Endothelial cell of umbilical vein (primary cell): ENCODE data around the gene SLC25A23. TPM values are rescaled to one million over a fixed set of nuclear protein-coding genes. Genes with fewer than 3 reads are reported as not detected.

ENCODE experiments used
- BruUV-seq: library from RNA; stranded (reverse); fragments of 400-500 nt; replicated peaks from 2 replicates; lab custom pipeline; 2021; lab: Mats Ljungman, UMichigan
- CTCF ChIA-PET: fragments of 300-600, 350-600 bp; sonication (Branson Sonifier 250); formaldehyde crosslinking; loops from one replicate; lab custom pipeline; 2021; ENCODE audit warnings: antibody characterized with exemption, inconsistent platforms; lab: Charles Lee
- POLR2A ChIA-PET: fragments of 300-600, 350-600 bp; sonication (Branson Sonifier 250); formaldehyde crosslinking; loops from one replicate; lab custom pipeline; 2021; ENCODE audit warnings: antibody characterized with exemption, inconsistent platforms; lab: Charles Lee
- DNase-seq: peaks from one replicate; pipeline ENCODE4 v3.0.0-alpha.2; 2011; ENCODE audit warnings: low read depth, low spot score
- FAIRE-seq: peaks from 2 replicates; lab custom pipeline; 2011; peaks lifted over from hg19 to GRCh38; lab: Jason Lieb, UNC
- H2AFZ ChIP-seq: 2 replicates; pipeline ENCODE4 v1.6.0; 2012; ENCODE audit warnings: low read depth, low read length, control low read depth, inconsistent platforms
- H3K27ac ChIP-seq: 2 replicates; pipeline ENCODE4 v1.5.1; 2011; ENCODE audit warnings: low read depth, mild to moderate bottlenecking, control low read depth, low read length, moderate library complexity; ENCODE audit not compliant: insufficient read depth
- H3K27me3 ChIP-seq, 2 experiments: 2 replicates each; pipeline versions ENCODE4 v1.6.0 to v1.6.1; 2011; ENCODE audit warnings: low read length in 2 of 2, mixed read lengths in 1 of 2; ENCODE audit not compliant: control insufficient read depth in 2 of 2, insufficient read depth in 2 of 2
- H3K36me3 ChIP-seq, 2 experiments: 2 replicates in 1 of 2; 3 replicates in 1 of 2; pipeline ENCODE4 v1.5.1; 2011; ENCODE audit warnings: low read length in 2 of 2, mild to moderate bottlenecking in 1 of 2, moderate library complexity in 1 of 2; ENCODE audit not compliant: control insufficient read depth in 2 of 2, insufficient read depth in 2 of 2; ENCODE audit errors: extremely low read depth in 1 of 2
- H3K4me1 ChIP-seq: 3 replicates; pipeline ENCODE4 v1.5.1; 2011; ENCODE audit warnings: mild to moderate bottlenecking, low read length; ENCODE audit not compliant: control insufficient read depth, insufficient read depth; ENCODE audit errors: extremely low read depth
- H3K4me2 ChIP-seq: 2 replicates; pipeline ENCODE4 v1.6.1; 2011; ENCODE audit warnings: low read length, control low read depth, mixed read lengths; ENCODE audit not compliant: insufficient read depth
- H3K4me3 ChIP-seq, 3 experiments: fragments of 200-600 bp in 1 of 3; sonication (generic), shearing (Covaris generic) in 1 of 3; replicated peaks in 1 of 3; 2 replicates each; pipeline ENCODE4 v1.5.1; 2011 to 2016; ENCODE audit warnings: control low read depth in 3 of 3, low read length in 3 of 3, mild to moderate bottlenecking in 2 of 3, inconsistent platforms in 1 of 3, low read depth in 1 of 3, moderate library complexity in 1 of 3; ENCODE audit not compliant: insufficient read depth in 1 of 3
- H3K79me2 ChIP-seq: 2 replicates; pipeline ENCODE4 v1.6.0; 2012; ENCODE audit warnings: low read length, inconsistent platforms; ENCODE audit not compliant: control insufficient read depth, insufficient read depth
- H3K9ac ChIP-seq: replicated peaks from 2 replicates; pipeline ENCODE3; 2011; ENCODE audit warnings: low read length, control low read depth; ENCODE audit not compliant: insufficient read depth; ENCODE audit errors: extremely low read depth
- H3K9me1 ChIP-seq: replicated peaks from 3 replicates; pipeline ENCODE4 v1.6.0; 2011; ENCODE audit warnings: mild to moderate bottlenecking, low read length; ENCODE audit not compliant: control insufficient read depth, insufficient read depth; ENCODE audit errors: extremely low read depth
- H3K9me3 ChIP-seq: replicated peaks from 2 replicates; pipeline ENCODE4 v1.5.1; 2012; ENCODE audit warnings: low read length, inconsistent platforms; ENCODE audit not compliant: control insufficient read depth, insufficient read depth
- H4K20me1 ChIP-seq: replicated peaks from 2 replicates; pipeline ENCODE3; 2011; ENCODE audit warnings: mild to moderate bottlenecking, low read length; ENCODE audit not compliant: control insufficient read depth, insufficient read depth; ENCODE audit errors: extremely low read depth
- EZH2 ChIP-seq: IDR thresholded peaks from 2 replicates; pipeline ENCODE4 v1.6.1; 2012; ENCODE audit warnings: borderline replicate concordance, low read depth, mild to moderate bottlenecking, moderate library complexity, low read length, inconsistent platforms; ENCODE audit not compliant: severe bottlenecking
- FOS ChIP-seq: IDR thresholded peaks from 2 replicates; pipeline ENCODE4 v1.6.1; 2011; ENCODE audit warnings: mild to moderate bottlenecking, low read length, moderate library complexity, borderline replicate concordance; ENCODE audit not compliant: insufficient read depth
- GATA2 ChIP-seq: IDR thresholded peaks from 2 replicates; pipeline ENCODE4 v1.7.0; 2011; ENCODE audit warnings: low read depth, mild to moderate bottlenecking, moderate library complexity, mixed read lengths, low read length; ENCODE audit not compliant: insufficient read length, insufficient read depth
- JUN ChIP-seq: IDR thresholded peaks from 2 replicates; pipeline ENCODE4 v1.6.1; 2011; ENCODE audit warnings: borderline replicate concordance, low read depth; ENCODE audit not compliant: insufficient read length, insufficient read depth
- MYC ChIP-seq: IDR thresholded peaks from one replicate; pipeline ENCODE4 v1.6.1; 2011; ENCODE audit warnings: mild to moderate bottlenecking, low read depth, low read length
- POLR2A ChIP-seq: IDR thresholded peaks from 2 replicates; pipeline ENCODE4 v1.6.1; 2012; ENCODE audit warnings: low read depth, mild to moderate bottlenecking, control low read depth, low read length
- POLR2AphosphoS5 ChIP-seq: IDR thresholded peaks from 2 replicates; pipeline ENCODE4 v1.6.1; 2012; ENCODE audit warnings: low read depth, mild to moderate bottlenecking, control low read depth, low read length, moderate library complexity; ENCODE audit not compliant: insufficient read depth
- dilution Hi-C: fragments of 300-500 bp; cut with MboI; formaldehyde crosslinking; loops from one replicate; pipeline ENCODE4 v1.15.0; 2019; ENCODE audit warnings: low sequenced_read_pairs; ENCODE audit not compliant: extremely low pct_ligation_motif_present
- intact Hi-C: fragments of 100-400 bp; cut with micrococcal nuclease; formaldehyde crosslinking; loops from one replicate; pipeline ENCODE4 v1.10.0; 2022
- polyA plus RNA-seq, 4 experiments: library from polyadenylated mRNA; depleted of rRNA in 3 of 4; stranded (reverse) in 3 of 4; unstranded in 1 of 4; fragments of >200 nt; gene quantifications; 2 replicates each; pipeline versions ENCODE4 v1.2.1 to v1.2.3, GENCODE V29; 2011 to 2012; ENCODE audit warnings: missing spikeins in 1 of 4
- total RNA-seq: library from RNA; stranded (reverse); gene quantifications from 2 replicates; pipeline ENCODE4 v1.2.3, GENCODE V29; 2021
- TF ChIP-seq, protein P1 (sequence below): IDR thresholded peaks from 2 replicates; pipeline ENCODE4 v1.6.1; 2011; ENCODE audit not compliant: insufficient read depth, insufficient read length
- TF ChIP-seq, protein P2 (sequence below), 2 donors: IDR thresholded peaks; 1 replicate in 1 of 2; 2 replicates in 1 of 2; pipeline ENCODE4 v1.5.1; 2011; ENCODE audit warnings: low read length in 2 of 2, mild to moderate bottlenecking in 2 of 2, moderate library complexity in 2 of 2, control low read depth in 1 of 2, inconsistent platforms in 1 of 2, low read depth in 1 of 2; ENCODE audit not compliant: insufficient read depth in 1 of 2; ENCODE audit errors: extremely low read depth in 1 of 2

Gene SLC25A23
- total and polyA plus RNA-seq, 2 donors (not counting 3 experiments of a cell fraction or from before 2014, with no cell fraction given) = 12.8 to 33.5 TPM

DNA sequence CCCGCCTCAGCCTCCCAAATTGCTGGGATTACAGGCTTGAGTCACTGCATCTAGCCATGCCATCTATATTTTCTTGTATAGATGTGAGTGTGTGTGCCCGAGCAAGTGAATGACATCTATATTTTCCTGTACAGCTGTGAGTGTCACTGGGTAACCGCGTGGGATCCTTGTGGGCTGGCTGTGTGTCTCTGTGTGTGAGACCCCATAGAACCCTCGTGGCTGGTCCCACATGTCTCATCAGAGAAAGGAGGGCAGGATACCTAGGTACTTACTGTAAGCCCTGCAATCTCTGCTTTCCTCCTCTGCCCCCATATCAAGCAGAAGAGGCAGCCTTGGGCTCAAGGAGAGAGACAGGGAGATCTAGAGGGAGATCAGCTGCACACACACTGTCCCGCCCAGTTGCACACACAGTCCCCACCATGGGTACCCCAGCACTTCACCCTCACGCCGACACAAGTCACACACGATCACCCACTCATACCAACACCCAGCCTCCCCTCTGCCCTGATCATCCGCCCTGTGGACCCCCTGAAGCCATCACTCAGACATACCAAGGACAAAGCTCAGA, 21.3 kb upstream of the SLC25A23 start:
- no TSS peak for BruUV-seq
- TF ChIP-seq GATA2 (no peak), POLR2A (no peak), MYC (no peak), POLR2AphosphoS5 (no peak), JUN (no peak), EZH2 (no peak), FOS (no peak)
- TF ChIP-seq, protein P1, sequence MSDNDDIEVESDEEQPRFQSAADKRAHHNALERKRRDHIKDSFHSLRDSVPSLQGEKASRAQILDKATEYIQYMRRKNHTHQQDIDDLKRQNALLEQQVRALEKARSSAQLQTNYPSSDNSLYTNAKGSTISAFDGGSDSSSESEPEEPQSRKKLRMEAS = no peak
- TF ChIP-seq, protein P2, sequence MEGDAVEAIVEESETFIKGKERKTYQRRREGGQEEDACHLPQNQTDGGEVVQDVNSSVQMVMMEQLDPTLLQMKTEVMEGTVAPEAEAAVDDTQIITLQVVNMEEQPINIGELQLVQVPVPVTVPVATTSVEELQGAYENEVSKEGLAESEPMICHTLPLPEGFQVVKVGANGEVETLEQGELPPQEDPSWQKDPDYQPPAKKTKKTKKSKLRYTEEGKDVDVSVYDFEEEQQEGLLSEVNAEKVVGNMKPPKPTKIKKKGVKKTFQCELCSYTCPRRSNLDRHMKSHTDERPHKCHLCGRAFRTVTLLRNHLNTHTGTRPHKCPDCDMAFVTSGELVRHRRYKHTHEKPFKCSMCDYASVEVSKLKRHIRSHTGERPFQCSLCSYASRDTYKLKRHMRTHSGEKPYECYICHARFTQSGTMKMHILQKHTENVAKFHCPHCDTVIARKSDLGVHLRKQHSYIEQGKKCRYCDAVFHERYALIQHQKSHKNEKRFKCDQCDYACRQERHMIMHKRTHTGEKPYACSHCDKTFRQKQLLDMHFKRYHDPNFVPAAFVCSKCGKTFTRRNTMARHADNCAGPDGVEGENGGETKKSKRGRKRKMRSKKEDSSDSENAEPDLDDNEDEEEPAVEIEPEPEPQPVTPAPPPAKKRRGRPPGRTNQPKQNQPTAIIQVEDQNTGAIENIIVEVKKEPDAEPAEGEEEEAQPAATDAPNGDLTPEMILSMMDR (IDR thresholded peaks at IDR 0.05; ENCODE audit: extremely low read depth in 1 of 2, insufficient read depth in 1 of 2, low read depth in 1 of 2, low read length in 2 of 2) = no peak
- Histone ChIP-seq H3K79me2 (no peaks in the 10 kb centered on the region), H3K27ac (no peak overlapping the region), H3K4me2 (no peak overlapping the region), H3K4me1 (peaks cover 2% of the 10 kb centered on the region), H4K20me1 (no peaks in the 10 kb centered on the region), H3K9ac (no peak overlapping the region), H3K9me3 (no peaks in the 10 kb centered on the region), H2AFZ (no peak overlapping the region), H3K36me3 (no peaks in the 10 kb centered on the region), H3K9me1 (no peaks in the 10 kb centered on the region), H3K27me3 (peaks cover 0 to under 1% of the 10 kb centered on the region in 2 experiments), H3K4me3 (no peak overlapping the region)
- FAIRE-seq (no peak), DNase-seq (no peak)
- dilution Hi-C loops = no loop called here
- ChIA-PET POLR2A (no interaction called here), CTCF (interaction anchor here (0.7 to 2.4 kb wide), 6 partner anchors 9 to 383 kb away, joined by 3 to 7 read pairs (median 4); no protein-coding TSS in a partner anchor)
- intact Hi-C loops = no loop called here
